DMS153 treated with DMSO at 0.1 percent for 48 hours (cell line): ENCODE measurements around the gene MED22.

Experiments used
- DNase-seq: peaks from one replicate; lab custom pipeline; 2025; ENCODE audit not compliant: unreplicated experiment; lab: John Stamatoyannopoulos, UW

Gene MED22

GRCh38 chr9:133356391-133357091, 8.6 kb upstream of the MED22 start, which contains the start of the genes SURF1 and SURF2:
Gene SURF1, minus strand, starts transcription at chr9:133356487. Its CDS starts 34 bp downstream, at chr9:133356453.
Gene SURF2, plus strand, starts transcription at chr9:133356550. Its CDS starts 43 bp downstream, at chr9:133356593.
- DNase-seq = peak; percentile 66

GRCh38 chr9:133355881-133356357, 8.0 kb upstream of the MED22 start:
- no peak for DNase-seq

GRCh38 chr9:133354766-133355165, 6.8 kb upstream of the MED22 start:
- DNase-seq = no peak

- no peak for DNase-seq
Measured at GRCh38 chr9:133353548-133353947, 5.6 kb upstream of the MED22 start.

GRCh38 chr9:133352635-133353340, 4.9 kb upstream of the MED22 start:
- no peak for DNase-seq

- no peak for DNase-seq
Measured at GRCh38 chr9:133351908-133352634, 4.1 kb upstream of the MED22 start.

- no peak for DNase-seq
Measured at GRCh38 chr9:133351526-133351907, 3.6 kb upstream of the MED22 start.

- DNase-seq = no peak
Measured at GRCh38 chr9:133349965-133350616, 2.2 kb upstream of the MED22 start.

GRCh38 chr9:133348718-133349573, 1.0 kb upstream of the MED22 start:
- no peak for DNase-seq

GRCh38 chr9:133347515-133347984, 381 bp downstream of the MED22 start:
- no peak for DNase-seq

- DNase-seq = no peak
Measured at GRCh38 chr9:133346021-133346785, 1.7 kb downstream of the MED22 start.

GRCh38 chr9:133345596-133345995, 2.3 kb downstream of the MED22 start:
- DNase-seq = no peak

- no peak for DNase-seq
Measured at GRCh38 chr9:133344979-133345378, 3.0 kb downstream of the MED22 start.

- DNase-seq = no peak
Measured at GRCh38 chr9:133344071-133344470, 3.9 kb downstream of the MED22 start.

GRCh38 chr9:133342570-133342969, 5.4 kb downstream of the MED22 start:
- DNase-seq = no peak

GRCh38 chr9:133342069-133342406, 5.9 kb downstream of the MED22 start:
- no peak for DNase-seq

GRCh38 chr9:133341369-133342068, 6.4 kb downstream of the MED22 start:
- no peak for DNase-seq

- no peak for DNase-seq
Measured at GRCh38 chr9:133340916-133341315, 7.0 kb downstream of the MED22 start.

- no peak for DNase-seq
Measured at GRCh38 chr9:133340256-133340655, 7.7 kb downstream of the MED22 start.
